SK-N-SH treated with all-trans-retinoic acid at 6 μM for 48 hours (cell line): Measurements from ENCODE around the gene PIK3R6.

Experiments used
- ATAC-seq: fragments of 200-7000 bp; cut with Tn5 transposase; 3 replicates; pipeline ENCODE4 v1.9.1; 2020; ENCODE audit warnings: mild to moderate bottlenecking, moderate library complexity
- CREB5 ChIP-seq: fragments of 250-450 bp; sonication (Bioruptor Pico); IDR thresholded peaks from 2 replicates; pipeline ENCODE4 v1.5.1; 2020; ENCODE audit warnings: low read depth, mild to moderate bottlenecking, moderate library complexity
- CSDC2 ChIP-seq: fragments of 250-450 bp; sonication (Bioruptor Pico); IDR thresholded peaks from 2 replicates; pipeline ENCODE4 v1.5.0; 2020; ENCODE audit warnings: mild to moderate bottlenecking, moderate library complexity
- ESRRG ChIP-seq: fragments of 250-450 bp; sonication (Bioruptor Pico); IDR thresholded peaks from 2 replicates; pipeline ENCODE4 v1.6.1; 2021; ENCODE audit warnings: mild to moderate bottlenecking
- GLIS3 ChIP-seq: fragments of 250-450 bp; sonication (Bioruptor Pico); IDR thresholded peaks from 2 replicates; pipeline ENCODE4 v1.5.0; 2020; ENCODE audit warnings: mild to moderate bottlenecking, moderate library complexity
- ISL1 ChIP-seq: fragments of 250-450 bp; sonication (Bioruptor Pico); IDR thresholded peaks from 2 replicates; pipeline ENCODE4 v2.1.2; 2022; ENCODE audit warnings: mild to moderate bottlenecking, moderate library complexity
- OSR1 ChIP-seq: fragments of 250-450 bp; sonication (Bioruptor Pico); IDR thresholded peaks from 2 replicates; pipeline ENCODE4 v1.8.0; 2022; ENCODE audit warnings: moderate library complexity, mild to moderate bottlenecking, inconsistent platforms
- PATZ1 ChIP-seq: fragments of 250-450 bp; sonication (Bioruptor Pico); IDR thresholded peaks from 2 replicates; pipeline ENCODE4 v1.8.0; 2020; ENCODE audit warnings: mild to moderate bottlenecking, moderate library complexity, borderline replicate concordance
- POU6F1 ChIP-seq: fragments of 250-450 bp; sonication (Bioruptor Pico); IDR thresholded peaks from 2 replicates; pipeline ENCODE4 v1.8.0; 2021; ENCODE audit warnings: low read depth, mild to moderate bottlenecking, moderate library complexity, borderline replicate concordance
- PPARA ChIP-seq: fragments of 250-450 bp; sonication (Bioruptor Pico); IDR thresholded peaks from 2 replicates; pipeline ENCODE4 v1.5.0; 2020; ENCODE audit warnings: mild to moderate bottlenecking, borderline replicate concordance
- SNAI2 ChIP-seq: fragments of 250-450 bp; sonication (Bioruptor Pico); IDR thresholded peaks from 2 replicates; pipeline ENCODE4 v1.5.0; 2020; ENCODE audit warnings: mild to moderate bottlenecking, moderate library complexity
- TOX ChIP-seq: fragments of 250-450 bp; sonication (Bioruptor Pico); IDR thresholded peaks from 2 replicates; pipeline ENCODE4 v1.8.0; 2021; ENCODE audit warnings: mild to moderate bottlenecking, moderate library complexity, borderline replicate concordance
- TSHZ2 ChIP-seq: fragments of 250-450 bp; sonication (Bioruptor Pico); IDR thresholded peaks from 2 replicates; pipeline ENCODE4 v1.5.0; 2020; ENCODE audit warnings: mild to moderate bottlenecking, moderate library complexity
- ZC3H10 ChIP-seq: fragments of 250-450 bp; sonication (Bioruptor Pico); IDR thresholded peaks from 2 replicates; pipeline ENCODE4 v1.5.1; 2021; ENCODE audit warnings: mild to moderate bottlenecking, moderate library complexity
- ZFP3 ChIP-seq: fragments of 250-450 bp; sonication (Bioruptor Pico); IDR thresholded peaks from 2 replicates; pipeline ENCODE4 v1.5.0; 2020; ENCODE audit warnings: mild to moderate bottlenecking, moderate library complexity
- ZNF70 ChIP-seq: fragments of 450-650 bp; formaldehyde crosslinking; IDR thresholded peaks from 2 replicates; pipeline ENCODE4 v1.5.0; 2020; ENCODE audit warnings: mild to moderate bottlenecking, moderate library complexity

PIK3R6 gene

GRCh38 chr17:8821446-8822105, 45.9 kb downstream of the PIK3R6 start (continued):
- TF ChIP-seq PATZ1 (CRISPR knock-in tag) (no peak), ZFP3 (CRISPR knock-in tag) (no peak), POU6F1 (no peak), ISL1 (no peak)

GRCh38 chr17:8820311-8821010, 47.0 kb downstream of the PIK3R6 start:
- TF ChIP-seq ZNF70 (CRISPR knock-in tag) = no peak
- no peak for TF ChIP-seq TOX (CRISPR knock-in tag)
- TF ChIP-seq CREB5 (CRISPR knock-in tag) = no peak
- no peak for TF ChIP-seq GLIS3
- TF ChIP-seq POU6F1 = no peak
- no peak for TF ChIP-seq PPARA
- no peak for TF ChIP-seq ZC3H10 (CRISPR knock-in tag)
- TF ChIP-seq ZFP3 (CRISPR knock-in tag) = no peak
- TF ChIP-seq CSDC2 (CRISPR knock-in tag) = no peak
- no peak for TF ChIP-seq PATZ1 (CRISPR knock-in tag)
- no peak for TF ChIP-seq SNAI2 (CRISPR knock-in tag)
- no peak for TF ChIP-seq TSHZ2
- TF ChIP-seq ESRRG = no peak
- ATAC-seq = no peak

GRCh38 chr17:8818654-8819330, 48.7 kb downstream of the PIK3R6 start:
- TF ChIP-seq ZFP3 (CRISPR knock-in tag) (no peak), PATZ1 (CRISPR knock-in tag) (no peak), OSR1 (CRISPR knock-in tag) (no peak)
- ATAC-seq = no peak
